Stimulated activated CD4-positive, alpha-beta T cell treated with anti-CD3 and anti-CD28 coated beads, Interleukin-2, amount 100 ng/mL, for 4 hours (primary cell): ENCODE measurements around the gene SEC24D.
"Not testable (repeated sequence)": the region's sequence is repeated elsewhere in the genome, so short reads cannot be mapped to it uniquely, and the experiment has no call there.

ENCODE experiments used
- DNase-seq: peaks from one replicate; pipeline ENCODE4 v3.0.0-alpha.2; 2020; ENCODE audit warnings: low read depth

The SEC24D gene

GRCh38 chr4:118811832-118812231 lies 24.1 kb downstream of the SEC24D start:
- DNase-seq, result no peak

- DNase-seq, result no peak
Measured at GRCh38 chr4:118810991-118811764, 24.7 kb downstream of the SEC24D start.

- DNase-seq, result no peak
Measured at GRCh38 chr4:118807659-118808058, 28.3 kb downstream of the SEC24D start.

- DNase-seq, result no peak
Measured at GRCh38 chr4:118803253-118803652, 32.7 kb downstream of the SEC24D start.

GRCh38 chr4:118801895-118802575 lies 33.9 kb downstream of the SEC24D start:
- DNase-seq, result no peak

- DNase-seq, result no peak
Measured at GRCh38 chr4:118799231-118799942, 36.5 kb downstream of the SEC24D start.

GRCh38 chr4:118798658-118799057 lies 37.3 kb downstream of the SEC24D start:
- no peak for DNase-seq

- DNase-seq, result no peak
Measured at GRCh38 chr4:118797558-118798142, 38.3 kb downstream of the SEC24D start.

GRCh38 chr4:118791690-118792446 lies 44.1 kb downstream of the SEC24D start:
- DNase-seq, result not testable (repeated sequence)

GRCh38 chr4:118790544-118790943 lies 45.4 kb downstream of the SEC24D start:
- DNase-seq, result no peak

GRCh38 chr4:118788911-118789310 lies 47.0 kb downstream of the SEC24D start:
- DNase-seq, result no peak

GRCh38 chr4:118787844-118788380 lies 48.0 kb downstream of the SEC24D start:
- DNase-seq, result no peak

GRCh38 chr4:118784776-118785175 lies 51.1 kb downstream of the SEC24D start:
- no peak for DNase-seq

- no peak for DNase-seq
Measured at GRCh38 chr4:118783887-118784286, 52.0 kb downstream of the SEC24D start.

GRCh38 chr4:118782886-118783285 lies 53.0 kb downstream of the SEC24D start:
- DNase-seq, result not testable (repeated sequence)

- not testable (repeated sequence) for DNase-seq
Measured at GRCh38 chr4:118777649-118778048, 58.3 kb downstream of the SEC24D start.

GRCh38 chr4:118776955-118777640 lies 58.8 kb downstream of the SEC24D start:
- not testable (repeated sequence) for DNase-seq

GRCh38 chr4:118776157-118776954 lies 59.6 kb downstream of the SEC24D start:
- DNase-seq, result no peak

- no peak for DNase-seq
Measured at GRCh38 chr4:118775405-118775804, 60.5 kb downstream of the SEC24D start.

GRCh38 chr4:118774989-118775388 lies 60.9 kb downstream of the SEC24D start:
- DNase-seq, result no peak
